ENCODE measurements around the gene MCL1.

The MCL1 gene

GRCh38 chr1:150555971-150556865 lies 23.2 kb downstream of the MCL1 start:
- Histone ChIP-seq H3K4me1 (ENCODE audit: insufficient read depth, low read length, poor library complexity, severe bottlenecking) (no peaks in the 10 kb centered on the region), H3K9ac (ENCODE audit: low read depth, low read length, poor library complexity, severe bottlenecking) (no peak overlapping the region), H3K4me2 (ENCODE audit: low read depth, low read length, poor library complexity, severe bottlenecking) (no peak overlapping the region), H3K9me3 (ENCODE audit: insufficient read depth, low read depth, low read length) (no peaks in the 10 kb centered on the region), H4K20me1 (ENCODE audit: insufficient read depth, low read length, poor library complexity, severe bottlenecking) (peaks cover 3% of the 10 kb centered on the region), H3K9me2 (replicated peaks; ENCODE audit: low read depth, low read length) (no peaks in the 10 kb centered on the region), H3K4me3 (ENCODE audit: low read length, poor library complexity, severe bottlenecking) (no peak overlapping the region), H3K79me2 (ENCODE audit: insufficient read depth, low read length) (no peaks in the 10 kb centered on the region; the same call in 1 of the 2 replicates), H3F3A (ENCODE audit: low read depth) (no peaks in the 10 kb centered on the region), H3K27me3 (ENCODE audit: insufficient read depth, low read length, poor library complexity, severe bottlenecking) (no peaks in the 10 kb centered on the region), H2AFZ (ENCODE audit: low read length) (no peak overlapping the region), H3K36me3 (ENCODE audit: insufficient read depth, low read length) (no peaks in the 10 kb centered on the region)
- no peak for TF ChIP-seq CTCF (conservative IDR thresholded peaks at IDR 0.05; ENCODE audit: low read length)
- no peak for TF ChIP-seq EZH2phosphoT487 (IDR thresholded peaks at IDR 0.05; ENCODE audit: borderline replicate concordance)

- Histone ChIP-seq H3K79me2 (ENCODE audit: insufficient read depth, low read length) (no peaks in the 10 kb centered on the region; the same call in 1 of the 2 replicates), H2AFZ (ENCODE audit: low read length) (no peak overlapping the region), H3K27me3 (ENCODE audit: insufficient read depth, low read length, poor library complexity, severe bottlenecking) (no peaks in the 10 kb centered on the region), H3K9me2 (replicated peaks; ENCODE audit: low read depth, low read length) (no peaks in the 10 kb centered on the region), H4K20me1 (ENCODE audit: insufficient read depth, low read length, poor library complexity, severe bottlenecking) (peaks cover 3% of the 10 kb centered on the region), H3K9ac (ENCODE audit: low read depth, low read length, poor library complexity, severe bottlenecking) (no peak overlapping the region), H3K4me1 (ENCODE audit: insufficient read depth, low read length, poor library complexity, severe bottlenecking) (no peaks in the 10 kb centered on the region), H3K36me3 (ENCODE audit: insufficient read depth, low read length) (no peaks in the 10 kb centered on the region), H3K4me3 (ENCODE audit: low read length, poor library complexity, severe bottlenecking) (no peak overlapping the region), H3K4me2 (ENCODE audit: low read depth, low read length, poor library complexity, severe bottlenecking) (no peak overlapping the region), H3F3A (ENCODE audit: low read depth) (no peaks in the 10 kb centered on the region), H3K9me3 (ENCODE audit: insufficient read depth, low read depth, low read length) (no peaks in the 10 kb centered on the region)
- TF ChIP-seq EZH2phosphoT487 (IDR thresholded peaks at IDR 0.05; ENCODE audit: borderline replicate concordance) (no peak), CTCF (conservative IDR thresholded peaks at IDR 0.05; ENCODE audit: low read length) (no peak)
Measured at GRCh38 chr1:150555198-150555970, 24.0 kb downstream of the MCL1 start.

- H2AFZ ChIP-seq (ENCODE audit: low read length) = no peak overlapping the region
- no peaks in the 10 kb centered on the region for H3K9me2 ChIP-seq (replicated peaks; ENCODE audit: low read depth, low read length)
- H3K4me1 ChIP-seq (ENCODE audit: insufficient read depth, low read length, poor library complexity, severe bottlenecking) = no peaks in the 10 kb centered on the region
- H3K36me3 ChIP-seq (ENCODE audit: insufficient read depth, low read length) = no peaks in the 10 kb centered on the region
- no peaks in the 10 kb centered on the region for H3K79me2 ChIP-seq (ENCODE audit: insufficient read depth, low read length)
- no peaks in the 10 kb centered on the region for H3K27me3 ChIP-seq (ENCODE audit: insufficient read depth, low read length, poor library complexity, severe bottlenecking)
- H3K4me2 ChIP-seq (ENCODE audit: low read depth, low read length, poor library complexity, severe bottlenecking) = no peak overlapping the region
- H4K20me1 ChIP-seq (ENCODE audit: insufficient read depth, low read length, poor library complexity, severe bottlenecking) = no peaks in the 10 kb centered on the region
- no peak overlapping the region for H3K4me3 ChIP-seq (ENCODE audit: low read length, poor library complexity, severe bottlenecking)
- no peaks in the 10 kb centered on the region for H3K9me3 ChIP-seq (ENCODE audit: insufficient read depth, low read depth, low read length)
- no peak for TF ChIP-seq CTCF (conservative IDR thresholded peaks at IDR 0.05; ENCODE audit: low read length)
- no peak overlapping the region for H3K9ac ChIP-seq (ENCODE audit: low read depth, low read length, poor library complexity, severe bottlenecking)
- no peaks in the 10 kb centered on the region for H3F3A ChIP-seq (ENCODE audit: low read depth)
Measured at GRCh38 chr1:150554086-150554452, 25.3 kb downstream of the MCL1 start.
